ENCODE data around the gene RAPGEF6.

DNA sequence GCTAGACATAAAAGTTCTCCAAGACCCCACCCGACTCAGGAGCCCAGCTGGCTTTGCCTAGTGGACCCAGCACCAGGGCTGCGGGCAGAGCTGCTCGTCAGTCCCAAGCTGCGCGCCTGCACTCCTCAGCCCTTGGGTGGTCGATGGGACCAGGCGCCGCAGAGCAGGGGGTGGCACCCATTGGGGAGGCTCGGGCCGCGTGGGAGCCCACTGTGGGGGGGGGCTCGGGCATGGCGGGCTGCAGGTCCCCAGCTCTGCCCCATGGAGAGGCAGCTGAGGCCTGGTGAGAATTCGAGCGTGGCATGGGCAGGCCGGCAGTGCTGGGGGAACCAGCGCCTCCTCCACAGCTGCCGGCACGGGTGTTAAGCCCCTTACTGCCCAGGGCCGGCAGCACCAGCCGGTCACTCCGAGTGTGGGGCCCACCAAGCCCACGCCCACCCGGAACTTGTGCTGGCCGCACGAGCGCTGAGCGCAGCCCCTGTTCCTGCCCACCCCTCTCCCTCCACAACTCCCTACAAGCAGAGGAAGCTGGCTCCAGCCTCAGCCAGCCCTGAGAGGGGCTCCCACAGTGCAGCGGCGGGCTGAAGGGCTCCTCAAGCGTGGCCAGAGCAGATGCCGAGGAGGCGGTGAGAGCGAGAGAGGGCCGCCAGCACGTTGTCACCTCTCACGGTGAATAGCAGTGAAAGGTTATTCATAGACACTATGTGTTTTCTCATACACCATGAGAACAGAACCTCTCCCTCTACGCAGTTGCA lies 54.9 kb downstream of the RAPGEF6 start:
- TF ChIP-seq, protein P1, sequence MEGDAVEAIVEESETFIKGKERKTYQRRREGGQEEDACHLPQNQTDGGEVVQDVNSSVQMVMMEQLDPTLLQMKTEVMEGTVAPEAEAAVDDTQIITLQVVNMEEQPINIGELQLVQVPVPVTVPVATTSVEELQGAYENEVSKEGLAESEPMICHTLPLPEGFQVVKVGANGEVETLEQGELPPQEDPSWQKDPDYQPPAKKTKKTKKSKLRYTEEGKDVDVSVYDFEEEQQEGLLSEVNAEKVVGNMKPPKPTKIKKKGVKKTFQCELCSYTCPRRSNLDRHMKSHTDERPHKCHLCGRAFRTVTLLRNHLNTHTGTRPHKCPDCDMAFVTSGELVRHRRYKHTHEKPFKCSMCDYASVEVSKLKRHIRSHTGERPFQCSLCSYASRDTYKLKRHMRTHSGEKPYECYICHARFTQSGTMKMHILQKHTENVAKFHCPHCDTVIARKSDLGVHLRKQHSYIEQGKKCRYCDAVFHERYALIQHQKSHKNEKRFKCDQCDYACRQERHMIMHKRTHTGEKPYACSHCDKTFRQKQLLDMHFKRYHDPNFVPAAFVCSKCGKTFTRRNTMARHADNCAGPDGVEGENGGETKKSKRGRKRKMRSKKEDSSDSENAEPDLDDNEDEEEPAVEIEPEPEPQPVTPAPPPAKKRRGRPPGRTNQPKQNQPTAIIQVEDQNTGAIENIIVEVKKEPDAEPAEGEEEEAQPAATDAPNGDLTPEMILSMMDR (conservative IDR thresholded peaks at IDR 0.05; ENCODE audit: low read length): no peak
- no peak for TF ChIP-seq EZH2phosphoT487 (IDR thresholded peaks at IDR 0.05; ENCODE audit: borderline replicate concordance)
